ENCODE results near the gene TBX6. TPM values are rescaled to one million over a fixed set of nuclear protein-coding genes. Genes with fewer than 3 reads are reported as not detected.

The TBX6 gene
- total RNA-seq, 1 experiment from 2014 or later: 5.1 TPM

DNA sequence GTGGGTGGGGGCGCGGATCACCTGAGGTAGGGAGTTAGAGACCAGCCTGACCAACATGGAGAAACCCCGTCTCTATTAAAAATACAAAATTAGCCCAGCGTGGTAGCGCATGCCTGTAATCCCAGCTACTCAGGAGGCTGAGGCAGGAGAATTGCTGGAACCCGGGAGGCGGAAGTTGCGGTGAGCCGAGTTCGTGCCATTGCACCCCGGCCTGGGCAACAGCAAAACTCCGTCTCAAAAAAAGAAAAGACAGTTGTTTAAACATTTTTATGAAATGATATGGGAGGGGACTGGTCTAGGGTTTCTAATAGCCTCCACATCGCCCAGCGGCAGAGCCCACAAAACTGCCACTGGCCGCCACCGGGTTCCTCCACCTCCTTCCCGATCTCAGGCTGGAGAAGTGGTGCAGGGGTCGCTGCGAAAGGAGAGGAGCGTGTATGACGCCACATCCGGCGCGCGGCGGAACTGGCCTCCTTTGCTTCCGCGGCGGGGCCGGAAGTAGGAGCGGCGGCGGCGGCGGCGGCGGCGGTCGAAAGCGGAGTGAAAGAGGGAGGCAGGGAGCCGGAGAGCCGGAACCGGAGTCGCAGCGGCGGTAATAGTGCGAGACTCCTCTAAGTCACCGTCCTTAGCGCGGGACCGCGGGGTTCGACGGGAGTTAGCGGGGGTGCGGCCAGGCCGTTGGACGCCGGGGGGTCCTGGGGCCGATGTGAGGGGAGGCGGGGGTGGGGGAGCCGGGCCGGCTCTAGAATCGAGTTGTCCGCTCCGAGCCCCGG is 16.0 kb downstream of the TBX6 start, which contains the start of gene PPP4C (continued):
- TF ChIP-seq, protein P1, sequence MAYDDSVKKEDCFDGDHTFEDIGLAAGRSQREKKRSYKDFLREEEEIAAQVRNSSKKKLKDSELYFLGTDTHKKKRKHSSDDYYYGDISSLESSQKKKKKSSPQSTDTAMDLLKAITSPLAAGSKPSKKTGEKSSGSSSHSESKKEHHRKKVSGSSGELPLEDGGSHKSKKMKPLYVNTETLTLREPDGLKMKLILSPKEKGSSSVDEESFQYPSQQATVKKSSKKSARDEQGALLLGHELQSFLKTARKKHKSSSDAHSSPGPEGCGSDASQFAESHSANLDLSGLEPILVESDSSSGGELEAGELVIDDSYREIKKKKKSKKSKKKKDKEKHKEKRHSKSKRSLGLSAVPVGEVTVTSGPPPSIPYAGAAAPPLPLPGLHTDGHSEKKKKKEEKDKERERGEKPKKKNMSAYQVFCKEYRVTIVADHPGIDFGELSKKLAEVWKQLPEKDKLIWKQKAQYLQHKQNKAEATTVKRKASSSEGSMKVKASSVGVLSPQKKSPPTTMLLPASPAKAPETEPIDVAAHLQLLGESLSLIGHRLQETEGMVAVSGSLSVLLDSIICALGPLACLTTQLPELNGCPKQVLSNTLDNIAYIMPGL (CRISPR knock-in tag; IDR thresholded peaks at IDR 0.05): peak; percentile 66; the same call in 1 of the 2 replicates
- no peak for TF ChIP-seq HMGA2 (CRISPR knock-in tag; IDR thresholded peaks at IDR 0.05)
- TF ChIP-seq GABPB1 (CRISPR knock-in tag; IDR thresholded peaks at IDR 0.05): peak; percentile 88
- TF ChIP-seq CREM (CRISPR knock-in tag; IDR thresholded peaks at IDR 0.05): peak; percentile 93
- 0 out of 2 replicates have a peak, but pooled peaks have one; percentile 11 for TF ChIP-seq ESRRA (CRISPR knock-in tag; IDR thresholded peaks at IDR 0.05; ENCODE audit: borderline replicate concordance)
- TF ChIP-seq MXD4 (CRISPR knock-in tag; IDR thresholded peaks at IDR 0.05; ENCODE audit: borderline replicate concordance): no peak
- TF ChIP-seq, protein P2, sequence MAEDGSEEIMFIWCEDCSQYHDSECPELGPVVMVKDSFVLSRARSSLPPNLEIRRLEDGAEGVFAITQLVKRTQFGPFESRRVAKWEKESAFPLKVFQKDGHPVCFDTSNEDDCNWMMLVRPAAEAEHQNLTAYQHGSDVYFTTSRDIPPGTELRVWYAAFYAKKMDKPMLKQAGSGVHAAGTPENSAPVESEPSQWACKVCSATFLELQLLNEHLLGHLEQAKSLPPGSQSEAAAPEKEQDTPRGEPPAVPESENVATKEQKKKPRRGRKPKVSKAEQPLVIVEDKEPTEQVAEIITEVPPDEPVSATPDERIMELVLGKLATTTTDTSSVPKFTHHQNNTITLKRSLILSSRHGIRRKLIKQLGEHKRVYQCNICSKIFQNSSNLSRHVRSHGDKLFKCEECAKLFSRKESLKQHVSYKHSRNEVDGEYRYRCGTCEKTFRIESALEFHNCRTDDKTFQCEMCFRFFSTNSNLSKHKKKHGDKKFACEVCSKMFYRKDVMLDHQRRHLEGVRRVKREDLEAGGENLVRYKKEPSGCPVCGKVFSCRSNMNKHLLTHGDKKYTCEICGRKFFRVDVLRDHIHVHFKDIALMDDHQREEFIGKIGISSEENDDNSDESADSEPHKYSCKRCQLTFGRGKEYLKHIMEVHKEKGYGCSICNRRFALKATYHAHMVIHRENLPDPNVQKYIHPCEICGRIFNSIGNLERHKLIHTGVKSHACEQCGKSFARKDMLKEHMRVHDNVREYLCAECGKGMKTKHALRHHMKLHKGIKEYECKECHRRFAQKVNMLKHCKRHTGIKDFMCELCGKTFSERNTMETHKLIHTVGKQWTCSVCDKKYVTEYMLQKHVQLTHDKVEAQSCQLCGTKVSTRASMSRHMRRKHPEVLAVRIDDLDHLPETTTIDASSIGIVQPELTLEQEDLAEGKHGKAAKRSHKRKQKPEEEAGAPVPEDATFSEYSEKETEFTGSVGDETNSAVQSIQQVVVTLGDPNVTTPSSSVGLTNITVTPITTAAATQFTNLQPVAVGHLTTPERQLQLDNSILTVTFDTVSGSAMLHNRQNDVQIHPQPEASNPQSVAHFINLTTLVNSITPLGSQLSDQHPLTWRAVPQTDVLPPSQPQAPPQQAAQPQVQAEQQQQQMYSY (CRISPR knock-in tag; IDR thresholded peaks at IDR 0.05): no peak
- TF ChIP-seq ATF1 (CRISPR knock-in tag; IDR thresholded peaks at IDR 0.05): no peak
- peak; percentile 71 for TF ChIP-seq ETV6 (CRISPR knock-in tag; IDR thresholded peaks at IDR 0.05)
- TF ChIP-seq ZNF425 (CRISPR knock-in tag; conservative IDR thresholded peaks at IDR 0.05): no peak
- peak; percentile 59 for TF ChIP-seq FOXK1 (CRISPR knock-in tag; IDR thresholded peaks at IDR 0.05)
- TF ChIP-seq ARID4B (CRISPR knock-in tag; IDR thresholded peaks at IDR 0.05; ENCODE audit: borderline replicate concordance): peak; percentile 40; the same call in 1 of the 2 replicates
- TF ChIP-seq, protein P3, sequence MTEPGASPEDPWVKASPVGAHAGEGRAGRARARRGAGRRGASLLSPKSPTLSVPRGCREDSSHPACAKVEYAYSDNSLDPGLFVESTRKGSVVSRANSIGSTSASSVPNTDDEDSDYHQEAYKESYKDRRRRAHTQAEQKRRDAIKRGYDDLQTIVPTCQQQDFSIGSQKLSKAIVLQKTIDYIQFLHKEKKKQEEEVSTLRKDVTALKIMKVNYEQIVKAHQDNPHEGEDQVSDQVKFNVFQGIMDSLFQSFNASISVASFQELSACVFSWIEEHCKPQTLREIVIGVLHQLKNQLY (CRISPR knock-in tag; IDR thresholded peaks at IDR 0.05): no peak

Data from WTC11 (cell line).